Mesenchymal stem cell (in vitro differentiated cells and primary cell): Measurements from ENCODE around the gene SLC25A44.

Experiments used
- DNase-seq: peaks from one replicate; pipeline ENCODE4 v3.0.0-alpha.2; 2013
- H2AFZ ChIP-seq: one replicate; pipeline ENCODE4 v1.6.1; 2013; ENCODE audit warnings: low read depth, mild to moderate bottlenecking, control low read depth, inconsistent platforms, low read length, moderate library complexity
- H2AK5ac ChIP-seq: 2 replicates; pipeline ENCODE4 v1.6.1; 2013; ENCODE audit warnings: low read length, moderate library complexity, mild to moderate bottlenecking, inconsistent platforms; ENCODE audit not compliant: severe bottlenecking
- H2BK120ac ChIP-seq: one replicate; pipeline ENCODE4 v1.6.1; 2013; ENCODE audit warnings: low read depth, mild to moderate bottlenecking, inconsistent platforms, low read length, moderate library complexity
- H2BK12ac ChIP-seq, 2 experiments: one replicate each; pipeline ENCODE4 v1.6.1; 2013; ENCODE audit warnings: inconsistent platforms in 2 of 2, low read length in 2 of 2, mild to moderate bottlenecking in 2 of 2, moderate library complexity in 2 of 2, control low read depth in 1 of 2
- H2BK15ac ChIP-seq: one replicate; pipeline ENCODE4 v1.6.1; 2013; ENCODE audit warnings: mild to moderate bottlenecking, low read depth, inconsistent platforms; ENCODE audit not compliant: poor library complexity, severe bottlenecking
- H2BK5ac ChIP-seq: 2 replicates; pipeline ENCODE4 v1.6.1; 2013; ENCODE audit warnings: low read depth, mild to moderate bottlenecking, low read length, control low read depth, inconsistent platforms; ENCODE audit not compliant: poor library complexity, severe bottlenecking
- H3K14ac ChIP-seq, 2 experiments: one replicate each; pipeline ENCODE4 v1.6.1; 2013; ENCODE audit warnings: inconsistent platforms in 2 of 2, low read length in 2 of 2, control low read depth in 1 of 2, mild to moderate bottlenecking in 1 of 2, moderate library complexity in 1 of 2
- H3K18ac ChIP-seq, 2 experiments: one replicate each; pipeline ENCODE4 v1.6.1; 2013; ENCODE audit warnings: inconsistent platforms in 2 of 2, low read length in 2 of 2, control low read depth in 1 of 2, low read depth in 1 of 2, mild to moderate bottlenecking in 1 of 2
- H3K23ac ChIP-seq, 2 experiments: one replicate each; pipeline ENCODE4 v1.6.1; 2013; ENCODE audit warnings: inconsistent platforms in 2 of 2, low read length in 2 of 2, mild to moderate bottlenecking in 2 of 2, moderate library complexity in 2 of 2, control low read depth in 1 of 2
- H3K27ac ChIP-seq: 2 replicates; pipeline ENCODE4 v1.5.1; 2013; ENCODE audit warnings: mild to moderate bottlenecking, moderate library complexity, low read length, control low read depth, inconsistent platforms; ENCODE audit not compliant: poor library complexity, severe bottlenecking
- H3K27me3 ChIP-seq, 2 experiments: 2 replicates each; pipeline versions ENCODE4 v1.6.1 to v1.7.0; 2013; ENCODE audit warnings: low read length in 2 of 2, mild to moderate bottlenecking in 2 of 2, moderate library complexity in 2 of 2, control low read depth in 1 of 2, inconsistent platforms in 1 of 2; ENCODE audit not compliant: control insufficient read depth in 1 of 2, insufficient read depth in 1 of 2
- H3K36me3 ChIP-seq, 2 experiments: 2 replicates each; pipeline versions ENCODE4 v1.6.1 to v1.7.0; 2013; ENCODE audit warnings: low read length in 2 of 2, control low read depth in 1 of 2, inconsistent platforms in 1 of 2, low read depth in 1 of 2, mild to moderate bottlenecking in 1 of 2; ENCODE audit not compliant: insufficient read depth in 2 of 2, control insufficient read depth in 1 of 2
- H3K4ac ChIP-seq, 2 experiments: one replicate each; pipeline ENCODE4 v1.6.1; 2013; ENCODE audit warnings: inconsistent platforms in 2 of 2, low read length in 2 of 2, mild to moderate bottlenecking in 2 of 2, moderate library complexity in 2 of 2, control low read depth in 1 of 2, low read depth in 1 of 2
- H3K4me1 ChIP-seq: 2 replicates; pipeline ENCODE4 v1.6.1; 2013; ENCODE audit warnings: low read depth, low read length, control low read depth; ENCODE audit not compliant: control insufficient read depth, insufficient read depth
- H3K4me2 ChIP-seq: 2 replicates; pipeline ENCODE4 v1.6.1; 2013; ENCODE audit warnings: low read length, mild to moderate bottlenecking, inconsistent platforms; ENCODE audit not compliant: poor library complexity, severe bottlenecking
- H3K4me3 ChIP-seq, 2 experiments: 2 replicates each; pipeline versions ENCODE4 v1.5.1 to v1.7.0; 2013; ENCODE audit warnings: low read length in 2 of 2, mild to moderate bottlenecking in 2 of 2, control low read depth in 1 of 2, low read depth in 1 of 2; ENCODE audit not compliant: insufficient read depth in 1 of 2
- H3K79me1 ChIP-seq: replicated peaks from 2 replicates; pipeline ENCODE4 v1.6.1; 2013; ENCODE audit warnings: mild to moderate bottlenecking, control low read depth, low read length, inconsistent platforms; ENCODE audit not compliant: poor library complexity, severe bottlenecking
- H3K9ac ChIP-seq: 2 replicates; pipeline ENCODE4 v1.7.0; 2013; ENCODE audit warnings: mild to moderate bottlenecking, low read length, moderate library complexity
- H3K9me3 ChIP-seq: 2 replicates; pipeline ENCODE4 v1.7.0; 2013; ENCODE audit warnings: mild to moderate bottlenecking, low read length; ENCODE audit not compliant: control insufficient read depth
- H4K8ac ChIP-seq: one replicate; pipeline ENCODE4 v1.6.1; 2013; ENCODE audit warnings: inconsistent platforms, mild to moderate bottlenecking, low read length, moderate library complexity
- H4K91ac ChIP-seq: one replicate; pipeline ENCODE4 v1.6.1; 2013; ENCODE audit warnings: mild to moderate bottlenecking, low read length, inconsistent platforms
- WGBS: methylation state at CpG from one replicate; pipeline ENCODE4 v1.1.7; 2013; ENCODE audit warnings: mixed read lengths; 5-methylcytosine and 5-hydroxymethylcytosine counted together

SLC25A44 gene

GRCh38 chr1:156149374-156150332 is 44.3 kb upstream of the SLC25A44 start:
- Histone ChIP-seq H3K4me1 (peaks cover 31% of the 10 kb centered on the region), H3K9me3 (no peaks in the 10 kb centered on the region), H3K4me2 (no peak overlapping the region), H2BK5ac (no peak overlapping the region), H3K27me3 (peaks cover 4 to 51% of the 10 kb centered on the region in 2 experiments), H3K4me3 (no peak overlapping the region), H3K36me3 (no peaks in the 10 kb centered on the region), H3K9ac (no peak overlapping the region), H2BK12ac (no peak overlapping the region), H3K79me1 (no peaks in the 10 kb centered on the region), H3K14ac (no peak overlapping the region), H3K18ac (no peak overlapping the region), H2BK15ac (no peak overlapping the region), H4K91ac (no peak overlapping the region), H2AK5ac (no peak overlapping the region), H3K4ac (no peak overlapping the region), H4K8ac (no peak overlapping the region), H3K23ac (no peak overlapping the region), H2BK120ac (no peak overlapping the region), H2AFZ (no peak overlapping the region), H3K27ac (no peak overlapping the region)
- 28% methylated on average over 18 of the region's 20 CpGs for WGBS
- DNase-seq = peak; percentile 70

- Histone ChIP-seq H3K23ac (no peak overlapping the region), H3K4ac (no peak overlapping the region), H3K18ac (no peak overlapping the region), H2BK12ac (no peak overlapping the region), H3K36me3 (no peaks in the 10 kb centered on the region), H3K9me3 (no peaks in the 10 kb centered on the region), H3K27me3 (peaks cover 10 to 57% of the 10 kb centered on the region in 2 experiments), H2BK5ac (no peak overlapping the region), H2BK15ac (no peak overlapping the region), H4K8ac (no peak overlapping the region), H2BK120ac (no peak overlapping the region), H3K14ac (no peak overlapping the region), H3K27ac (no peak overlapping the region), H2AK5ac (no peak overlapping the region), H3K4me2 (no peak overlapping the region), H3K9ac (no peak overlapping the region), H3K4me1 (peaks cover 31% of the 10 kb centered on the region), H4K91ac (no peak overlapping the region), H3K4me3 (no peak overlapping the region), H3K79me1 (no peaks in the 10 kb centered on the region), H2AFZ (no peak overlapping the region)
- DNase-seq = peak; percentile 65
- WGBS = 46% methylated on average over 10 of the region's 10 CpGs
Measured at GRCh38 chr1:156150333-156151011, 43.4 kb upstream of the SLC25A44 start.

GRCh38 chr1:156151093-156151688 is 42.7 kb upstream of the SLC25A44 start:
- Histone ChIP-seq H3K9me3 (no peaks in the 10 kb centered on the region), H2BK5ac (no peak overlapping the region), H3K4ac (peak overlapping the region in 1 of 2 experiments; percentile 26), H4K8ac (no peak overlapping the region), H3K23ac (no peak overlapping the region), H3K36me3 (no peaks in the 10 kb centered on the region), H3K4me1 (peaks cover 31% of the 10 kb centered on the region), H2BK120ac (no peak overlapping the region), H3K18ac (peak overlapping the region in 1 of 2 experiments; percentile 57), H3K4me3 (no peak overlapping the region), H2BK15ac (no peak overlapping the region), H3K4me2 (no peak overlapping the region), H3K14ac (peak overlapping the region in 1 of 2 experiments; percentile 76), H2AK5ac (peak overlapping the region; percentile 21), H3K27me3 (peaks cover 12 to 59% of the 10 kb centered on the region in 2 experiments), H2AFZ (no peak overlapping the region), H4K91ac (no peak overlapping the region), H3K79me1 (no peaks in the 10 kb centered on the region), H2BK12ac (peak overlapping the region in 1 of 2 experiments; percentile 42), H3K9ac (no peak overlapping the region), H3K27ac (no peak overlapping the region)
- 71% methylated on average over 6 of the region's 6 CpGs for WGBS
- DNase-seq = peak; percentile 76

- Histone ChIP-seq H3K4me3 (no peak overlapping the region), H3K4me2 (peak overlapping the region; percentile 3), H2BK5ac (no peak overlapping the region), H2AFZ (no peak overlapping the region), H2BK15ac (no peak overlapping the region), H3K27me3 (peaks cover 12 to 58% of the 10 kb centered on the region in 2 experiments), H2BK12ac (no peak overlapping the region), H3K27ac (no peak overlapping the region), H3K23ac (no peak overlapping the region), H3K9ac (no peak overlapping the region), H3K79me1 (no peaks in the 10 kb centered on the region), H3K4me1 (peaks cover 25% of the 10 kb centered on the region), H3K4ac (no peak overlapping the region), H3K36me3 (no peaks in the 10 kb centered on the region), H2BK120ac (no peak overlapping the region), H3K9me3 (no peaks in the 10 kb centered on the region), H4K91ac (no peak overlapping the region), H2AK5ac (no peak overlapping the region), H4K8ac (peak overlapping the region; percentile 45), H3K18ac (peak overlapping the region in 1 of 2 experiments; percentile 34), H3K14ac (no peak overlapping the region)
- peak; percentile 46 for DNase-seq
- WGBS = 67% methylated on average over 5 of the region's 5 CpGs
Measured at GRCh38 chr1:156152628-156153027, 41.3 kb upstream of the SLC25A44 start.
